NCI-H1417 (cell line): ENCODE data around the gene TMOD1.
A peak's percentile ranks its signal among the peaks of the same experiment; 100 is the strongest.
"Not testable (repeated sequence)": the region's sequence is repeated elsewhere in the genome, so short reads cannot be mapped to it uniquely, and the experiment has no call there.

Source experiments
- DNase-seq, 3 experiments: peaks; one replicate each; lab custom pipeline; 2025; lab: John Stamatoyannopoulos, UW

Gene TMOD1

GRCh38 chr9:97498846-97499245 is 2.6 kb upstream of the TMOD1 start:
- not testable (repeated sequence) for DNase-seq

GRCh38 chr9:97500263-97500662 is 1.2 kb upstream of the TMOD1 start:
- peak in 1 of 3 experiments; percentile 36 for DNase-seq

GRCh38 chr9:97500765-97501176 is 695 bp upstream of the TMOD1 start:
- DNase-seq: no peak

- peak in 1 of 3 experiments; percentile 72 for DNase-seq
Measured at GRCh38 chr9:97501972-97502221, 431 bp downstream of the TMOD1 start.

GRCh38 chr9:97502222-97502983 is 937 bp downstream of the TMOD1 start:
- DNase-seq: peak in 1 of 3 experiments; percentile 58

- DNase-seq: no peak
Measured at GRCh38 chr9:97502984-97503861, 1.8 kb downstream of the TMOD1 start.

- DNase-seq: no peak
Measured at GRCh38 chr9:97503862-97504210, 2.4 kb downstream of the TMOD1 start.

- DNase-seq: no peak
Measured at GRCh38 chr9:97504381-97505216, 3.1 kb downstream of the TMOD1 start.

GRCh38 chr9:97505845-97506244 is 4.4 kb downstream of the TMOD1 start:
- DNase-seq: no peak

- DNase-seq: no peak
Measured at GRCh38 chr9:97506306-97506705, 4.8 kb downstream of the TMOD1 start.

GRCh38 chr9:97506787-97507186 is 5.3 kb downstream of the TMOD1 start:
- no peak for DNase-seq

GRCh38 chr9:97507428-97507984 is 6.0 kb downstream of the TMOD1 start:
- no peak for DNase-seq

GRCh38 chr9:97508852-97509251 is 7.4 kb downstream of the TMOD1 start:
- DNase-seq: no peak

- peak in 1 of 3 experiments; percentile 21 for DNase-seq
Measured at GRCh38 chr9:97510797-97511654, 9.6 kb downstream of the TMOD1 start.

GRCh38 chr9:97511655-97512427 is 10.4 kb downstream of the TMOD1 start:
- no peak for DNase-seq

- DNase-seq: no peak
Measured at GRCh38 chr9:97512966-97513560, 11.6 kb downstream of the TMOD1 start.

- DNase-seq: no peak
Measured at GRCh38 chr9:97514531-97514930, 13.1 kb downstream of the TMOD1 start.

GRCh38 chr9:97515662-97516061 is 14.2 kb downstream of the TMOD1 start:
- DNase-seq: no peak

GRCh38 chr9:97516111-97516510 is 14.6 kb downstream of the TMOD1 start:
- no peak for DNase-seq
